A549 (cell line): Measurements from ENCODE around the gene ASGR1. TPM values are rescaled to one million over a fixed set of nuclear protein-coding genes. Genes with fewer than 3 reads are reported as not detected.
"Not testable (repeated sequence)": the region's sequence is repeated elsewhere in the genome, so short reads cannot be mapped to it uniquely, and the experiment has no call there.

Source experiments
- ATAC-seq, 2 experiments: fragments of 200-7000 bp in 1 of 2; fragments of >200 bp in 1 of 2; cut with Nextera tagmentation in 1 of 2; cut with Tn5 transposase in 1 of 2; 3 replicates each; pipeline versions ENCODE4 v1.8.0 to v1.9.1; 2018 to 2020; ENCODE audit warnings: mild to moderate bottlenecking in 1 of 2, moderate library complexity in 1 of 2
- CTCF ChIA-PET: fragments of 300-600 bp; sonication (Branson Sonifier 250); formaldehyde crosslinking; extraction: SDS; loops from one replicate; lab custom pipeline; 2021; ENCODE audit warnings: antibody characterized with exemption, inconsistent platforms; lab: Yijun Ruan, JAX
- POLR2A ChIA-PET: fragments of 350-600 bp; formaldehyde crosslinking; extraction: SDS; loops from one replicate; lab custom pipeline; 2021; ENCODE audit warnings: antibody characterized with exemption, inconsistent platforms; lab: Yijun Ruan, JAX
- DNase-seq, 2 experiments: peaks; one replicate each; pipeline versions ENCODE4 v3.0.0 to v3.0.0-alpha.2; 2011 to 2016; ENCODE audit warnings: low read depth in 1 of 2, low spot score in 1 of 2
- FAIRE-seq: peaks from 2 replicates; lab custom pipeline; 2011; peaks lifted over from hg19 to GRCh38; lab: Jason Lieb, UNC
- H3K27ac ChIP-seq, 2 experiments: fragments of >200 bp; sonication (Bioruptor Twin); formaldehyde crosslinking; 3 replicates each; pipeline ENCODE4 v1.5.1; 2016 to 2017
- H3K4me1 ChIP-seq: fragments of >200 bp; sonication (Bioruptor Twin); formaldehyde crosslinking; 3 replicates; pipeline ENCODE4 v1.6.1; 2016
- H3K4me2 ChIP-seq: fragments of >200 bp; sonication (Bioruptor Twin); formaldehyde crosslinking; 3 replicates; pipeline ENCODE4 v1.6.1; 2016
- H3K4me3 ChIP-seq: fragments of >200 bp; sonication (Bioruptor Twin); formaldehyde crosslinking; 3 replicates; pipeline ENCODE4 v1.5.1; 2016
- H3K9me3 ChIP-seq: fragments of >200 bp; sonication (Bioruptor Twin); formaldehyde crosslinking; 3 replicates; pipeline ENCODE4 v1.6.1; 2016
- HES2 ChIP-seq: fragments of >200 bp; sonication (Bioruptor Twin); formaldehyde crosslinking; IDR thresholded peaks from 2 replicates; pipeline ENCODE4 v1.6.1; 2016
- HOXA7 ChIP-seq: fragments of 250-450 bp; sonication (Bioruptor Pico); IDR thresholded peaks from 2 replicates; pipeline ENCODE4 v1.5.0; 2020; ENCODE audit warnings: mild to moderate bottlenecking, moderate library complexity
- HOXB5 ChIP-seq: fragments of 250-450 bp; sonication (Bioruptor Pico); IDR thresholded peaks from 2 replicates; pipeline ENCODE4 v1.5.0; 2020; ENCODE audit warnings: mild to moderate bottlenecking, moderate library complexity
- POLR2A ChIP-seq: IDR thresholded peaks from 2 replicates; pipeline ENCODE4 v1.6.1; 2012; ENCODE audit warnings: mild to moderate bottlenecking, low read length
- REST ChIP-seq: fragments of 200-600 bp; sonication (generic); IDR thresholded peaks from 2 replicates; pipeline ENCODE4 v1.6.1; 2016; ENCODE audit warnings: antibody characterized with exemption, mild to moderate bottlenecking, moderate library complexity
- RFX5 ChIP-seq: fragments of 450-650 bp; IDR thresholded peaks from 2 replicates; pipeline ENCODE4 v1.7.1; 2014; ENCODE audit warnings: antibody characterized with exemption, mild to moderate bottlenecking, moderate library complexity
- SMC3 ChIP-seq: fragments of >200 bp; sonication (Bioruptor Twin); formaldehyde crosslinking; IDR thresholded peaks from 3 replicates; pipeline ENCODE4 v1.6.1; 2018; ENCODE audit warnings: inconsistent platforms
- TFCP2L1 ChIP-seq: fragments of 250-450 bp; sonication (Bioruptor Pico); IDR thresholded peaks from 2 replicates; pipeline ENCODE4 v1.5.0; 2021; ENCODE audit warnings: mild to moderate bottlenecking
- ZNF302 ChIP-seq: fragments of 250-450 bp; sonication (Bioruptor Pico); IDR thresholded peaks from 2 replicates; pipeline ENCODE4 v1.9.0; 2021; ENCODE audit warnings: inconsistent platforms, mild to moderate bottlenecking, moderate library complexity
- WGBS: methylation state at CpG from one replicate; pipeline ENCODE4 v1.1.6; 2017; ENCODE audit errors: missing lambda C conversion rate; 5-methylcytosine and 5-hydroxymethylcytosine counted together
- polyA plus RNA-seq, 4 experiments: library from polyadenylated mRNA; depleted of rRNA in 3 of 4; stranded (reverse); fragments of >200 nt; fragmentation: RNase III in 1 of 4; extraction: RNeasy Plus Mini Kit Qiagen cat#74134 plus additional on column Dnase treatment in 1 of 4; gene quantifications; 2 replicates in 3 of 4; 3 replicates in 1 of 4; pipeline ENCODE4 v1.2.3, GENCODE V29; 2011 to 2017

ASGR1 gene
- polyA plus RNA-seq, 2 of the 4 experiments (the other 2 are of a cell fraction): 1.6 to 2.6 TPM

- Histone ChIP-seq H3K4me3 (no peak overlapping the region), H3K4me2 (no peak overlapping the region), H3K4me1 (peaks cover 4% of the 10 kb centered on the region; the same call in 2 of the 3 replicates), H3K27ac (peak overlapping the region in 1 of 2 experiments; percentile 2; a peak in 1 of 6 replicates), H3K9me3 (no peaks in the 10 kb centered on the region)
- ATAC-seq (no peak; a peak in 1 of 6 replicates), DNase-seq (no peak), FAIRE-seq (no peak)
- POLR2A ChIA-PET: no interaction called here
- WGBS: 83% methylated on average over 11 of the region's 11 CpGs
- TF ChIP-seq SMC3 (no peak), HOXA7 (CRISPR knock-in tag) (no peak), POLR2A (no peak), HOXB5 (no peak), TFCP2L1 (CRISPR knock-in tag) (no peak), HES2 (no peak), REST (no peak)
- CTCF ChIA-PET: interaction anchor here (0.6 to 45.7 kb wide), 7 partner anchors 11 to 540 kb away, joined by 3 to 1477 read pairs (median 3); partner anchors contain the start of genes ASGR2, SLC16A11 and SLC16A13
Observed at GRCh38 chr17:7130621-7131422, 48.3 kb downstream of the ASGR1 start.

- H3K27ac ChIP-seq: no peak overlapping the region
- H3K4me2 ChIP-seq: no peak overlapping the region
- 87% methylated on average over 8 of the region's 8 CpGs for WGBS
- no peak overlapping the region for H3K4me3 ChIP-seq
- POLR2A ChIA-PET: no interaction called here
- H3K4me1 ChIP-seq: no peaks in the 10 kb centered on the region
- no peak for FAIRE-seq
- DNase-seq: no peak
- CTCF ChIA-PET: interaction anchor here (0.6 to 45.7 kb wide), 8 partner anchors 8 to 167 kb away, joined by 3 to 1477 read pairs (median 4); partner anchors contain the start of genes SLC16A11 and SLC16A13
- ATAC-seq: no peak
- TF ChIP-seq REST: no peak
- no peaks in the 10 kb centered on the region for H3K9me3 ChIP-seq
Observed at GRCh38 chr17:7129311-7129710, 49.9 kb downstream of the ASGR1 start.

GRCh38 chr17:7128160-7128559 is 51.0 kb downstream of the ASGR1 start:
- no peaks in the 10 kb centered on the region for H3K9me3 ChIP-seq
- FAIRE-seq (no peak), ATAC-seq (no peak)
- 80% methylated on average over 5 of the region's 5 CpGs for WGBS
- CTCF ChIA-PET: interaction anchor here (1.6 to 45.7 kb wide), 3 partner anchors 9 to 76 kb away, joined by 4 to 1477 read pairs (median 11); partner anchors contain the start of genes SLC16A11 and SLC16A13
- no peaks in the 10 kb centered on the region for H3K4me1 ChIP-seq
- no peak overlapping the region for H3K4me2 ChIP-seq
- no peak overlapping the region for H3K27ac ChIP-seq
- peak; percentile 86 for TF ChIP-seq RFX5
- TF ChIP-seq HES2: no peak
- no peak for TF ChIP-seq ZNF302 (CRISPR knock-in tag)
- TF ChIP-seq, all 56 proteins: peak for 1
- DNase-seq: no peak
- POLR2A ChIA-PET: no interaction called here
- no peak overlapping the region for H3K4me3 ChIP-seq

- H3K9me3 ChIP-seq, POLR2A ChIA-PET, DNase-seq, H3K4me3 ChIP-seq, ATAC-seq, FAIRE-seq, H3K4me1 ChIP-seq, H3K27ac ChIP-seq, H3K4me2 ChIP-seq: not testable (repeated sequence)
- CTCF ChIA-PET: interaction anchor here (1.6 to 45.7 kb wide), 2 partner anchors 9 to 76 kb away, joined by 4 to 1477 read pairs; partner anchors contain the start of genes SLC16A11 and SLC16A13
- 78% methylated on average over 4 of the region's 5 CpGs for WGBS
Observed at GRCh38 chr17:7127501-7127900, 51.7 kb downstream of the ASGR1 start.

GRCh38 chr17:7126386-7126785 is 52.8 kb downstream of the ASGR1 start:
- H3K4me3 ChIP-seq, DNase-seq, ATAC-seq, FAIRE-seq, H3K27ac ChIP-seq, H3K4me1 ChIP-seq, POLR2A ChIA-PET, H3K9me3 ChIP-seq, H3K4me2 ChIP-seq: not testable (repeated sequence)
- CTCF ChIA-PET: interaction anchor here (0.8 to 45.7 kb wide), 4 partner anchors 10 to 75 kb away, joined by 3 to 1477 read pairs (median 11); partner anchors contain the start of genes ASGR2, SLC16A11 and SLC16A13
- 66% methylated on average over 12 of the region's 12 CpGs for WGBS
